Nucleus accumbens (tissue), 56 donors: ENCODE results near the gene MYO9A.
"Not testable (repeated sequence)": the region's sequence is repeated elsewhere in the genome, so short reads cannot be mapped to it uniquely, and the experiment has no call there.

ENCODE experiments used
- DNase-seq, 56 donors: peaks; one replicate each; lab custom pipeline; 2025; lab: John Stamatoyannopoulos, UW

Gene MYO9A

DNA sequence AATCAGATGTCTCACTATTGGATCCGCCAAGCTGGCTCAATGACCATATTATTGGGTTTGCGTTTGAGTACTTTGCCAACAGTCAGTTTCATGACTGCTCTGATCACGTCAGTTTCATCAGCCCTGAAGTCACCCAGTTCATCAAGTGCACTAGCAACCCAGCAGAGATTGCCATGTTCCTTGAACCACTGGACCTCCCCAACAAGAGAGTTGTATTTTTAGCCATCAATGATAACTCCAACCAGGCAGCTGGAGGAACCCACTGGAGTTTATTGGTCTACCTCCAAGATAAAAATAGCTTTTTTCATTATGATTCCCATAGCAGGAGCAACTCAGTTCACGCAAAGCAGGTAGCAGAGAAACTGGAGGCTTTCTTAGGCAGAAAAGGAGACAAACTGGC is 21.7 kb upstream of the MYO9A start:
- DNase-seq = no peak

DNA sequence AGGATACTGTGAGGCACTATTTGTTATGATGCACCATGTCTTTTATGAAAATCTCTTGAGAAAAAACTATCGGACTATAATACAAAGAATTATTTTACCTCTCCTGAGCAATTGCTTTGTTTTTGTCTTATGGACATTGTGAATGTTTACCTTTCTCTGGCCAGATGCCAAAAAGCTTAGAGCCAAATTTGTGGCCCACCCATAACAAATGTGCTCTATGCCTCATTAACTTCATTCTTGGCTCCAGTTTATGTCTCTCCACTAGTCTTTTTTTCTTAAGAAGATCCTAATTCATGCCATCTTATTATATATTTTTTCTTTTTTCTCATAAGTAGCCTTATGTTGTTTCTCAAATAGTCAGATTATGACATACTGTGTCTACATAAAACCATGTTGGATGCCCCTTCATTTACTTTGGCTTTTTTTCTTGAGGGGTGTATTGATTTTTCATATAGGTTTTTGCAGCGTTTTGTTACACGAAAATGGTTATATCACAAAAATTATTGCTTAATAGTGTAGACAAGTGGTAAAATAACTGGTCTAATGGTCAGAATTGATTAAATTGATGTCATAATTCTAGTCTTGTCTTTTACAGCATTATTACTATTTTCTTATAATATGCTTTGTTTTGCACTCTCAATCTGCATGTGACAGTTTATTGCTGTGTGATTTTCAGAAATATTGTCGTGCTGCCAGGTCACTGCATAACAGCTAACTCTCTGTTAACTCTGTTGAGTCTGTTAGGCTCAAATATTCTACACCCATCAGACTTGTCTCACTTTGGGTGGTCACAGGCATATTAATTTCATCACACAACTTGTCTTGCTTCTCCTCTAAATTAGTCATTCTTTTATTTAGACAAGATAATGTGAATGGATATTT is 18.5 kb upstream of the MYO9A start:
- no peak for DNase-seq

DNA sequence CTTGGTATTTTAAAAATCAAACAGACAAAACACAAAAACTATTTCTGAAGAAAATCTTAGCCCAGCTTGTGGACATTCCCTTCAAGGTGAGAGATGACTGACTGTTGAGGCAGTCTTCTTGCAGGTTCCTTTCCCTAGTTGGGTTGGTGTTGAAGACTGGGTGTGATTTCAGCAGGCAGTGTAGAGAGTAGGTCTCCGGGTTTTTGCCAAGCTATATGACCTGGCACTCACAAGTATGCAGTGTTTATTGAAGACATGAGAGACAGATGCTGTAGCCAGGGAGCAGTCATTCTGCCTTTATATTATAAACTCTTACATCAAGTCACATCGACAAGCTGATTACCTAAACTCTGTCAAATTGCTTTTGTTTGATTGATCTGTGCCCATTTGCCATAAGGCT is 17.8 kb upstream of the MYO9A start:
- DNase-seq = no peak

DNA sequence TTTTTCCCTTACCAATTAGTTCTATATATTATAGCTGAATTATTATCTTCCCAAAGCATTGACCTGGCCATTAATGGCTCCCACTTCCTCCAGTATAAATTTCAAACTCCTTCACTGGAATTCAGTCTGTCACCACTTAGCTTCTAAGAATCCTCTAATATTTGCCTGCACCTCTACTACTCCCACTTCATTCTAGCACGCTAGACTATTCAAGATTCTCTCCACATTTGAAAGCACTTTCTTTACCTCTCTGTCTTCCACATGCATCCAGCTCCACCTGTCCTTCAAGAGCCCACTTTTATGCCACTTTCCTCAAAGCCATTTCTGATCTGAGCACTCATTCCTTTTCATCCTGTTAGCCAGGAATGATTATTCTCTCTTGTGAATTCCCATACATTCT is 15.3 kb upstream of the MYO9A start:
- no peak for DNase-seq

DNA sequence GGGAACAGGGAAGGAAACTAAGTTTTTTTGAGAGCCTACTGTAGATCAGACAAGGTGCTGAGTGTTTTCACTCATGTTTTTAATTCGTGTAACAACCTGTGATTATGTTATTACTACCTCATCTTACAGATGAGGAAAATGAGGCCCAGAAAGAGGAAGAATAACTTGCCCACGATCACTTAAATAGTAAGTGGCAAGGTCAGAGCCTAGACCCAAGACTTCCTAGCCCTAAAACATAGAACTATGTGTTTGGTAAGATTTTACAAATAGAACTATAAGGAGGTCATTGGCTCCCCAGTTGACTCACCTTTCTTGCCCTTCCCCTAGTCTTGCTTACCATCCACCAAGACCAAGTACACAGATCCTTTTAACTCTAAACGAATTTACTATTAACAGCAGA is 14.0 kb upstream of the MYO9A start:
- no peak for DNase-seq

DNA sequence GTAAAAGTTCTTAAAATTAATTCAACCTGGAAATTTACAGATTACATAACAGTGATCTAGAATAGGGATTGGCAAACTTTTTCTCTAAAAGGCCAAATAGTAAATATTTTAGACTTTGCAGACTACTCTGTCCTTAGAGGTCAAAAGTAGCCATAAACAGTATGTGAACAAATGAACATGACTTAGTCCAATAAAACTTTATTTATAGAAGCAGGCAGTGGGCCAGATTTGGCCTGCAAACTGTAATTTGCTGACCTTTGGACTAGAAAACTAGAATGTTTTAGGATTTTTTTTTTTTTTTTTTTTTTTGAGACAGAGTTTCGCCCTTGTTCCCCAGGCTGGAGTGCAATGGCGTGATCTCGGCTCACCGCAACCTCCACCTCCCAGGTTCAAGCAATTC is 12.3 kb upstream of the MYO9A start:
- DNase-seq = no peak

DNA sequence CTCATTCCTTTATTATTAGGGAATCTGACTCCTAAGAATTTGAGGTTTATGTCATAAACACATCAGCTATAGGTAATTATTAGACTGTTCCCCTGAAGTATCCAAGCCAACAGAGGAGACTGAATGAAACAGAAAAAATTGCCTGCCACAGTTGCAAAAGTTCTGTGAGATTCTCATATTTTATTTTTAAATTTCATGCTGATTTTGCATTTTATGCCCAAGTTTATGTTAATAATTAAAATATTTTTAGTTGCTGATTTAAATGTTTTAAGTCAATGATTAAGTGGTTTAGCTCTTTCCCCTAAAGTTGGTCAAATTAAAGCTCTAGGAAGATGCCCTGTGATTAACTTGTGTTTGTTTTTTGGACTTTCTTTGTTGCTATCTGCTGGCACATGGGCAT is 10.4 kb upstream of the MYO9A start:
- DNase-seq = no peak

DNA sequence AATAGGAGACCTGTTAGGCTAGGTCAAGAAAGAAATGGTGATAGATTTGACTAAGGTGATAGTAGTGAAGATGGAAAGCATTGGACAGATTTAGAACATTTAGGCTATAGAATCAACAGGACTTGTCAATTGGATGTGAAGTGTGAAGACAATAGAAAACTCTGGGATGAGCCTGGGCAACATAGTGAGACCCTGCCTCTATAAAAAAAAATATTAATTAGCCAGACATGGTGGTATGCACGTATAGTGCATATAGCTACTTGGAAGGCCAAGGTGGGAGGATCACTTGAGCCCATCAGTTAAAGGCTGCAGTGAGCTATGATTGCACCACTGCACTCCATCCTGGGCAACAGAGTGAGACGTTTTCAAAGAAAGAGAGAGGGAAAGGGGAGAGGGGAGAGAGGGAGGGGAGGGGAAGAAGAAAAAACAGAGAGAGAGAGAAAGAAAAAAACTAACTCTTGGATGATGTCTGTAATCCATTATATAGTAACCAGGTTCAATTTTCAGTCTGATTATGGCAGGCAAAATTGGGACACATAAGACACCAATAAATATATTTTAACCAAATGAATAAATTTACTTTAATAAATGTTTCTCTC is 9.9 kb upstream of the MYO9A start:
- DNase-seq = no peak

DNA sequence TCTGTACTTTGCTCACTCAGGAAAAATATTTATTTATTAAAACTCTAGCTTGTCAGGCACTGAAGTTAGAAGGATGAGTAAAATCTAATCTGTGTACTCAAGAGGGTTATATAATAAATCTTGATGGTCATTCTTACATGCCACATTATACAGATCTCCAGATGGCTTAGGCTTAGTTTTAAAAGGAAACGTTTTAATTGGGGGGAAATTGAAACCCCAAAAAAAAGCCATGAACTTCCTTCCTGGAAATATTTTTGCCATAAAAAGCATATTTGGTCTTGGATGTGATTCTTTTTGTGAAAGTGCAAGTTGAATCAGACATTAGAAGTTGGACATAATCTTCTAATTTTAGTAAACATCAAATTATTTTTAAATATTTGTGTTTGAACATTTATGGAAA is 6.3 kb upstream of the MYO9A start:
- DNase-seq = no peak

DNA sequence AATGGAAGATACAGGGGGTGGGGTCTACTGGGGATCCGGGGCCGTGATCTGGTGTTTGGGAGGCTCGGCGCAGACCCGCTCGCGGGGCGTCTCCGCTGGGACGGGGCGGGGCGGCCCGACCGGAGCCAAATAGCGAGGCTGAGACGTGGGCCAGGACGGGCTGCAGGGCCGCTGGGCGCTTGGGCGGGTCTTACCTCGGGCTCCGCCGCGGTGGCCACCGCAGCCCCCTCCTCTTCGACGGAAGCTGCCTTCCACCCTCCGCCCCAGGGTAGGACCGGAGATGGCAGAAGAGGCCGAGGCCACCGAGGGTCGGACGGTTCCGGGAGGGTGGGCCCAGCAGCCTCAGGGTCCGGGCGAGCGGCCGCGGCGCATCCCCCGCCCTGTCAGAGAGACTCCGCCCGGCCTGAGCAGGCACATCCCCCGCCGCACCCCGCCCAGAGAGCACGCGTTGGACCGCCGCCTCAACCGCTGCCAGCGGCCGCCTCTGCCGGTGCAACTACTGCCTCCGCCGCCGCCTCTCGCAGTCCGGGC is 399 bp downstream of the MYO9A start:
- DNase-seq = peak in 25 of 56 donors; percentile 7 to 88 (median 67)

DNA sequence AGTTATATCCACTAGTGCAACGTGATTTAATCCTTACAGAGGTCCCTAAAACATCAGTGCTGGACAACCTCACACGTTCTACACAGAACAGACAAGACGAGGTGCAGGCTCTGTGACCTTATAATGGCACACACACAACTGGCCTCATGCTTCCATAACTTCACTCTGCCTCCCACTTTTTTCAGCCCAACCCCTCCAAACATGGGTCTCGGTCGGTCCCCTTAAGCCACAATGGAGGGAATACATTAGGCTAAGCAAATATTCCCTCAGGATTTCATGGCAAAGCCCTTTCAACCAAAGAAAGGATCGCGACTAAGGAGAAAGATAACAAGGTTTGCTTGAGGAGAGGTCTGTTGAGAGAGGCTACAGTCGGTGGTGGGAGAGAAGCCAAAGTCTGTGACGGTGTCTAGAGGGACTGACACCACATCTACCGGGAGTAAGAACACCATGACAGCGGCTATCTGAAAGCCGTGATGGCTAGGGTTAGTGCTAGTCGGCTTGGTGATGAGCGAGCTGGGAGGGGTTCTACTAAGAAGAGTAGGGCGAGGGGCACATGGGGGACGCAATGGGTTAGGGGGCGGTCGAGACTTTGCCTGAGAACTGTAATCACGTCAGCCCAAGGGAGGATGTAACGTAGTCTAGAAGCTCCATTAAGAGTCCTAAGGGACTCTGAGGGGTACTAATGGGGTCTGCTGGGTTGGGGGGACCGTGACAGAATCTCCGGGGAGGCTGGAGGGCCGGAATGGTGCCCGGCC is 1.0 kb downstream of the MYO9A start:
- peak in 36 of 56 donors; percentile 6 to 72 (median 38) for DNase-seq

DNA sequence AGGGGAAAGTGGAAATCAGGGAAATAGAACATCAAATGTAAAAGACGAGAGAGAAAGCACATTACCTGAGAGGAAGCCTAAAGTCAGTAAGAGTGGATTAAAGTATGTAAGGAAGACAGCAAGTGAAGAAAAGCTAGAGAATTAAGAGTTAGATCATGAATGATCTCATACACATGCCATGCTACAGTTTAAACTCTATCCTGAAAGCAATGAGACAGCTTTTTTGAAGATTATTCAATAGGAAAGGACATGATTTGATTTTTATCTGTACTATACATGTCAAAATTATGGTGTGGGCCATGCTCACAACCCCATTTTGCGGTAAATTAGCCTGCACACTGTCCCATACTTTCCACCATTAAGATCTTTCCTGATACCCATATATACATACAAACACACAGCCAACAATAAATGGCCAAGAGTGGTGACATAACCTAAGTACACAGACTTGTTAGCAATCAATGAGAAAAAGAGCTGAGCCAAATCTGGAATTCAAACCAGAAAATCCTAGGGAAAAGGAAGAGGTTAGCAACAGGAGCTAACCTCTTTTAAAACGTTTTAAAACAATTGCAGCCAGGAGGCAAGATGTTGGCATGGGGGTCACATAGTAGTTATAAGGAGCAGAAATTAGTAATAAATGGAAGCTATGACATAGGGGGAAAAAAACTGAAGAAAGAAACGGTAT is 4.5 kb downstream of the MYO9A start:
- DNase-seq = no peak

DNA sequence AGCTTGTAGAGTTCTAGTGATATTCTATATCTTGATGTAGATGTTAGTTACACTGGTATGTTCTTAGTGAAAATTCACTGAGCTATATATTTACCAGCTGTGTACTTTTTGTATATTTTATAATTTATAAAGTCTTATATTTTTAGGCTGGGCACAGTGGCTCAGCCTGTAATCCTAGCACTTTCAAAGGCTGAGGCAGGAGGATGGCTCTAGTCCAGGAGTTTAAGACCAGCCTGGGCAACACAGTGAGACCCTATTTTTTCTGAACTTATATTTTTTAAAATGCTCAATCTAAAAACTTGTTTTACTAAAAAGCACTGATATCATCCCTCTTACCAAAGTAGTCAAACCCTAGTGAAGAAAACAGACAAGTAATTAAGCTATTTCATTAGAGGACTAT is 5.1 kb downstream of the MYO9A start:
- DNase-seq = no peak

DNA sequence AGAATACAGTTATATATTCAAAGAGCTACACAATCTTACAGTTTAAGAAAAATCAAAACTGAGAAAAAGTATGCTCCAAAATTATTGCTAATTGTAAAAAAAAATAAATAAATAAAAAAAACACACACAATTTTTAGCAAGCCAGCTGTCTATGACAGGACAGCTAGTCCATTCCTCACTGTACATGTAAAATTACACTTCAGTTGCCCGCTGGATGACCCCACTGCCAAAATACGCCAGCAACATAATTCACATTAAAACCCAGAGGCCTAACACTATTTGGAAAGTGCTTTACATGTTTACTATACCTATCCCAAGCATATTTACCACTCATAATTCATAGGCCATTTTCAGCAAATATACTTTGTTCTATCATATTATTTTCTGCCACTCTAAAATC is 5.8 kb downstream of the MYO9A start:
- DNase-seq = no peak

DNA sequence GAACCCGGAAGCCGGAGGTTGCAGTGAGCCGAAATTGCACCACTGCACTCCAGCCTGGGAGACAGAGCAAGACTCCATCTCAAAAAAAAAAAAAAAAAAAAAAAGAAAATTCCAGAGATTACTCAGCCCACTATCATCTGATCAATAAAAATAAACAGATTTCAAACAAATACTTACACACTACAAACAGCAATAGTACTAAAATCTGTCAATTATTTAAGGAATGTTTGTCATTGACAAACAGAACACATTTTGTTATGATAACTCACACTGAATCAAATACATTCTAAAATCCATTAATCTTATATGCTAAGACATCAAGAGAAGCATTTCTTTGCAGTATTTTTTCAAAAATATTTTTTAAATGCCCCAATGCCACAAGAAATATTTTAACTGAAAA is 7.6 kb downstream of the MYO9A start:
- no peak for DNase-seq

DNA sequence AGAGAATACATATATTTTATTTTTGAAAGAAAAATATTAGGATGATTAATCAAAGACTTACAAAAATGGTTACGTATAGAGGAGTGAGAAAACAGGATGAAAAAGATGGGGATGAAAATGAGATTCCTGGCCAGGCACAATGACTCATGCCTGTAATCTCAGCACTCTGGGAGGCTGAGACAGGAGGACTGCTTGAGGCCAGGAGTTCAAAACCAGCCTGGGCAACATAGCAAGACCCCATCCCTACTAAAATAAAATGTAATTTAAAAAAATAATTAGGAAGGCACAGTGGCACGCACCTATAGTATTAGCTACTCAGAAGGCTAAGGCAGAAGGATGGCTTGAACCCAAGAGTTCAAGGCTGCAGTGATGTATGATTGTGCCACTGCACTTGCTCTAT is 11.9 kb downstream of the MYO9A start:
- no peak for DNase-seq

DNA sequence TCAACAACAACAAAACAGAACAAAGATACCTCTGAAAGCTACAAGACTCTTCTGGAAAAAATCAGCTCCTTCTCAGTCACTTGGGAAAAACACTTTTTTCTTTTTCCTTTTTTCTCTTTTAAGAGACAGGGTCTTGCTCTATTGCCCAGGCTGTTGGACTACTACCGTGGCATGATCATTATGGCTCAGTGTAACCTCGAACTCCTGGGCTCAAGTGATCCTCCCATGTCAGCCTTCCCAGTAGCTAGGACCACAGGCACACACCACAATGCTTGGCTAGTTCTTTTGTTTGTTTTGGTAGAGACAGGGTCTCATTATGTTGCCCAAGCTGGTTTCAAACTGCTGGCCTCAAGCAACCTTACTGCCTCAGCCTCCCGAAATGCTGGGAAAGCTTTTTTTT is 12.8 kb downstream of the MYO9A start:
- no peak for DNase-seq

DNA sequence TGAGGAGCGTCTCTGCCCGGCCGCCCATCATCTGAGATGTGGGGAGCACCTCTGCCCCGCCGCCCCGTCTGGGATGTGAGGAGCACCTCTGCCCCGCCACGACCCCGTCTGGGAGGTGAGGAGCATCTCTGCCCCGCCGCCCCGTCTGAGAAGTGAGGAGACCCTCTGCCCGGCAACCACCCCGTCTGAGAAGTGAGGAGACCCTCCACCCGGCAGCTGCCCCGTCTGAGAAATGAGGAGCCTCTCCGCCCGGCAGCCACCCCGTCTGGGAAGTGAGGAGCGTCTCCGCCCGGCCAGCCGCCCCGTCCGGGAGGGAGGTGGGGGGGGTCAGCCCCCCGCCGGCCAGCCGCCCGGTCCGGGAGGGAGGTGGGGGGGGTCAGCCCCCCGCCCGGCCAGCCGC is 17.4 kb downstream of the MYO9A start:
- not testable (repeated sequence) for DNase-seq

DNA sequence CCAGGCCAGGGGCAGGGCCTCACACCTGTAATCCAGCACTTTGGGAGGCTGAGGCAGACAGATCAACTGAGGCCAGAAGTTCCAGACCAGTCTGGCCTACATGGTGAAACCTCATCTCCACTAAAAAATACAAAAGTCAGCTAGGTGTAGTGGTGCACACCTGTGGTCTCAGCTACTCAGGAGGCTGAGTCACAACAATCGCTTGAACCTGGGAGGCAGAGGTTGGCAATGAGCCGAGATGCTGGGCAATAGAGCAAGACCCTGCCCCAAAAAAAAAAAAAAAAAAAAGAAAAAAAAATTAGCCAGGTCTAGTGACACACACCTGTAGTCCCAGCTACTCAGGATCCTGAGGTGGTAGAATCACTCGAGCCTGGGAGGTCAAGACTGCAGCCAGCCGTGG is 18.8 kb downstream of the MYO9A start:
- DNase-seq = no peak

DNA sequence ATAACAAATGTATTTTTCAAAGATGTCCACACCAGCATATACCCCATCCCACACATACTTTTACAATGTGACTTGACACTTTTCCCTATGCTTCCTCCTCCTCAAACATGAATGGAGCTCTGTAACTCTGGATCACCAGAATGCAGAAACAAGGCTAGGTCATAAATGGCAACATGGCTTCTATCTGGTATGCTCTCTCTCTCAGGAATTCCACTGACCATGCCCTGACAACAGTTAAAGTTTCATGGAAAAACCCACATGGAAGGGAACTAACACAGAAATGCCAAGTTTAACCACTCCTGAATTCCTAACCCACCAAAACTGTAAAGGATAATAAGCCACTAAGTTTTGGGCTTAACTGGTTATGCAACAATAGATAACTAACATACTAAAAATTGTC is 19.9 kb downstream of the MYO9A start:
- DNase-seq = no peak

DNA sequence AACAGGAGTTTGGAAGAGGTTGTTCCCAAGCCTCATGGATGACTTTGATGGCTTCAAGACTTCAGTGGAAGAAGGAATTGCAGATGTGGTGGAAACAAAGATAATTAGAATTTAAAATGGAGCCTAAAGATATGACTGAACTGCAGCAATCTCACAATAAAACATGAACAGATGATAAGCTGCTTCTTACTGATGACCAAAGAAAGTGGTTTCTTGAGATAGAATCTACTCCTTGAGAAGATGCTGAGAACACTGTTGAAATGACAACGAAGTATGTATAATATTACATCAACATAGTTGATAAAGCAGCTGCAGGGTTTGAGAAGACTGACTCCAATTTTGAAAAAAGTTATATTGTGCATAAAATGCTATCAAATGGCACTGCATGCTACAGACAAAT is 21.2 kb downstream of the MYO9A start:
- DNase-seq = no peak
